Endometrial microvascular endothelial cells (primary cell): ENCODE results near the gene SVOPL. TPM values are rescaled to one million over a fixed set of nuclear protein-coding genes. Genes with fewer than 3 reads are reported as not detected.

Experiments used
- in situ Hi-C: cut with HindIII; loops from 2 replicates; pipeline ENCODE4 v1.10.0; 2017; ENCODE audit warnings: low sequenced_read_pairs, low pct_unique_long_range_greater_than_20kb; ENCODE audit errors: inconsistent ontology term
- total RNA-seq: library from RNA; depleted of rRNA; stranded (reverse); fragments of >200 nt; gene quantifications from one replicate; pipeline ENCODE4 v1.2.3, GENCODE V29; 2015; ENCODE audit errors: inconsistent ontology term

The SVOPL gene
- total RNA-seq, 1 donor from 2014 or later = not detected

GRCh38 chr7:138581065-138581464, 120.1 kb downstream of the SVOPL start:
- in situ Hi-C loops = no loop called here

GRCh38 chr7:138579671-138580070, 121.5 kb downstream of the SVOPL start:
- in situ Hi-C loops = no loop called here

GRCh38 chr7:138579136-138579535, 122.0 kb downstream of the SVOPL start:
- in situ Hi-C loops = no loop called here

- in situ Hi-C loops = no loop called here
These were observed 125.2 kb downstream of the SVOPL start for GRCh38 chr7:138575897-138576428.

- in situ Hi-C loops = loop anchor here (25.0 kb wide), 1 partner anchor 111 kb away; the partner anchor contains the start of gene TRIM24
These were observed 127.4 kb downstream of the SVOPL start for GRCh38 chr7:138573741-138574140.

GRCh38 chr7:138570715-138571114, 130.4 kb downstream of the SVOPL start:
- in situ Hi-C loops = loop anchor here (25.0 kb wide), 1 partner anchor 108 kb away; the partner anchor contains the start of gene TRIM24

- in situ Hi-C loops = loop anchor here (25.0 kb wide), 1 partner anchor 107 kb away; the partner anchor contains the start of gene TRIM24
These were observed 131.7 kb downstream of the SVOPL start for GRCh38 chr7:138569418-138569817.

- in situ Hi-C loops = loop anchor here (25.0 kb wide), 1 partner anchor 106 kb away; the partner anchor contains the start of gene TRIM24
These were observed 132.5 kb downstream of the SVOPL start for GRCh38 chr7:138568655-138569054.

GRCh38 chr7:138565451-138566114, 135.6 kb downstream of the SVOPL start:
- in situ Hi-C loops = loop anchor here (25.0 kb wide), 1 partner anchor 103 kb away; the partner anchor contains the start of gene TRIM24

- in situ Hi-C loops = loop anchor here (25.0 kb wide), 1 partner anchor 103 kb away; the partner anchor contains the start of gene TRIM24
These were observed 136.1 kb downstream of the SVOPL start for GRCh38 chr7:138565071-138565450.

GRCh38 chr7:138564365-138564764, 136.8 kb downstream of the SVOPL start:
- in situ Hi-C loops = loop anchor here (25.0 kb wide), 1 partner anchor 102 kb away; the partner anchor contains the start of gene TRIM24

- in situ Hi-C loops = loop anchor here (25.0 kb wide), 1 partner anchor 102 kb away; the partner anchor contains the start of gene TRIM24
These were observed 137.4 kb downstream of the SVOPL start for GRCh38 chr7:138563808-138564207.

GRCh38 chr7:138559448-138559847, 141.7 kb downstream of the SVOPL start:
- in situ Hi-C loops = loop anchor here (25.0 kb wide), 1 partner anchor 97 kb away; the partner anchor contains the start of gene TRIM24

GRCh38 chr7:138556771-138557484, 144.2 kb downstream of the SVOPL start:
- in situ Hi-C loops = loop anchor here (25.0 kb wide), 1 partner anchor 95 kb away; the partner anchor contains the start of gene TRIM24

- in situ Hi-C loops = loop anchor here (25.0 kb wide), 1 partner anchor 93 kb away; the partner anchor contains the start of gene TRIM24
These were observed 145.5 kb downstream of the SVOPL start for GRCh38 chr7:138555684-138556083.

- in situ Hi-C loops = loop anchor here (25.0 kb wide), 1 partner anchor 92 kb away; the partner anchor contains the start of gene TRIM24
These were observed 146.5 kb downstream of the SVOPL start for GRCh38 chr7:138554674-138555073.

- in situ Hi-C loops = loop anchor here (25.0 kb wide), 1 partner anchor 92 kb away; the partner anchor contains the start of gene TRIM24
These were observed 147.4 kb downstream of the SVOPL start for GRCh38 chr7:138553805-138554204.

GRCh38 chr7:138551102-138551501, 150.1 kb downstream of the SVOPL start:
- in situ Hi-C loops = loop anchor here (25.0 kb wide), 1 partner anchor 89 kb away; the partner anchor contains the start of gene TRIM24

GRCh38 chr7:138550337-138550736, 150.8 kb downstream of the SVOPL start:
- in situ Hi-C loops = loop anchor here (25.0 kb wide), 1 partner anchor 88 kb away; the partner anchor contains the start of gene TRIM24
